Spleen (tissue), 7 donors: ENCODE measurements around the gene KRT15.

ENCODE experiments used
- POLR2A ChIP-seq, 3 donors: fragments of 450-650 bp; IDR thresholded peaks; one replicate each; pipeline ENCODE4 v1.5.1; 2017; ENCODE audit warnings: antibody characterized with exemption in 3 of 3, mild to moderate bottlenecking in 1 of 3
- TF ChIP-seq, protein P1 (sequence below), 11 experiments: fragments of 200-600 bp in 7 of 11; fragments of 450-650 bp in 4 of 11; sonication (generic) in 4 of 11; IDR thresholded peaks in 8 of 11; conservative IDR thresholded peaks in 3 of 11; 1 replicate in 7 of 11; 2 replicates in 4 of 11; pipeline versions ENCODE4 v1.4.0 to v1.8.0; 2016 to 2021; ENCODE audit warnings: antibody characterized with exemption in 11 of 11, inconsistent platforms in 4 of 11, mild to moderate bottlenecking in 1 of 11
- donor health status: DM: no; HTN: no; CAD: no; lungs with moderate emphysema.
- donor health status: DM: no; HTN: no; CAD: no.
- donor health status: DM: no; HTN: no; CAD: no.

DNA sequence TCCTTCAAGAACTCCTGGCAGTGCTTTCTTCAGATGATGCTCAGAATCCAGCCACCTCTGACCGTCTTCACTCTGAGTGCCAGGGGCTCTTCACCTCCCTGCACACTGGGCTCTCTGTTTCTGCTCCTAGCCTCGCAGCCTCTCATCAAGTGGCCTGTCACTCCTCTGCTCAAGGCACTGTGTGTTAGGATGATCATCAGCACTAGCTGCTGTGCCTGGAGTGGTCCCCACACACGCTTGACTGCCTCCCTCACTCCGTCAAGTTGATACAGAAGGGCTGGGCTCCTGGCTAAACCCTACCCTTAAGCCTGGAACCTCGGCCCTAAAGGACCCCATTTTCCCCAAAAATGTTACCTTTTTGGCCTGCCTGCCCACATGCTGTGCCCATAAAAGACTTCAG, 37.6 kb upstream of the KRT15 start:
- TF ChIP-seq, protein P1, sequence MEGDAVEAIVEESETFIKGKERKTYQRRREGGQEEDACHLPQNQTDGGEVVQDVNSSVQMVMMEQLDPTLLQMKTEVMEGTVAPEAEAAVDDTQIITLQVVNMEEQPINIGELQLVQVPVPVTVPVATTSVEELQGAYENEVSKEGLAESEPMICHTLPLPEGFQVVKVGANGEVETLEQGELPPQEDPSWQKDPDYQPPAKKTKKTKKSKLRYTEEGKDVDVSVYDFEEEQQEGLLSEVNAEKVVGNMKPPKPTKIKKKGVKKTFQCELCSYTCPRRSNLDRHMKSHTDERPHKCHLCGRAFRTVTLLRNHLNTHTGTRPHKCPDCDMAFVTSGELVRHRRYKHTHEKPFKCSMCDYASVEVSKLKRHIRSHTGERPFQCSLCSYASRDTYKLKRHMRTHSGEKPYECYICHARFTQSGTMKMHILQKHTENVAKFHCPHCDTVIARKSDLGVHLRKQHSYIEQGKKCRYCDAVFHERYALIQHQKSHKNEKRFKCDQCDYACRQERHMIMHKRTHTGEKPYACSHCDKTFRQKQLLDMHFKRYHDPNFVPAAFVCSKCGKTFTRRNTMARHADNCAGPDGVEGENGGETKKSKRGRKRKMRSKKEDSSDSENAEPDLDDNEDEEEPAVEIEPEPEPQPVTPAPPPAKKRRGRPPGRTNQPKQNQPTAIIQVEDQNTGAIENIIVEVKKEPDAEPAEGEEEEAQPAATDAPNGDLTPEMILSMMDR (IDR thresholded peaks at IDR 0.05 in 8 of 11, conservative IDR thresholded peaks at IDR 0.05 in 3 of 11), result no peak
- TF ChIP-seq POLR2A (IDR thresholded peaks at IDR 0.05), result no peak
